GM10248 (cell line): Measurements from ENCODE around the gene PXMP2.
A peak's percentile ranks its signal among the peaks of the same experiment; 100 is the strongest.
"Not testable (repeated sequence)": the region's sequence is repeated elsewhere in the genome, so short reads cannot be mapped to it uniquely, and the experiment has no call there.

Experiments
- CTCF ChIA-PET: fragments of 300-600 bp; sonication (Branson Sonifier 250); formaldehyde crosslinking; extraction: SDS; loops from one replicate; lab custom pipeline; 2021; ENCODE audit warnings: antibody characterized with exemption; lab: Yijun Ruan, JAX
- POLR2A ChIA-PET: fragments of 350-650 bp; sonication (Branson Sonifier 250); formaldehyde crosslinking; extraction: SDS; loops from one replicate; lab custom pipeline; 2020; ENCODE audit warnings: antibody characterized with exemption; lab: Yijun Ruan, JAX
- DNase-seq: peaks from one replicate; pipeline ENCODE4 v3.0.0; 2012; ENCODE audit errors: extremely low spot score
- CTCF ChIP-seq: IDR thresholded peaks from 2 replicates; pipeline ENCODE4 v1.5.1; 2012; ENCODE audit warnings: mild to moderate bottlenecking, low read depth; ENCODE audit errors: extremely low read depth, missing control alignments, control extremely low read depth

PXMP2 gene

GRCh38 chr12:132748319-132748718 is 60.9 kb downstream of the PXMP2 start:
- no peak for DNase-seq
- no peak for TF ChIP-seq CTCF
- POLR2A ChIA-PET: no interaction called here
- CTCF ChIA-PET: no interaction called here

- DNase-seq, CTCF ChIA-PET, POLR2A ChIA-PET: not testable (repeated sequence)
Observed at GRCh38 chr12:132753670-132754069, 66.3 kb downstream of the PXMP2 start.

GRCh38 chr12:132754160-132754932 is 67.0 kb downstream of the PXMP2 start:
- no peak for DNase-seq
- POLR2A ChIA-PET: no interaction called here

More at GRCh38 chr12:132754160-132754932, 67.0 kb downstream of the PXMP2 start:
- TF ChIP-seq CTCF: peak; percentile 1
- CTCF ChIA-PET: no interaction called here
